ENCODE data around the gene SLPI. TPM values are rescaled to one million over a fixed set of nuclear protein-coding genes. Genes with fewer than 3 reads are reported as not detected.

SLPI gene
- total and polyA plus RNA-seq, 2 of the 13 experiments (the other 11 are each of a cell fraction or from before 2014, with no cell fraction given): 0.13 TPM; not detected in 1

DNA sequence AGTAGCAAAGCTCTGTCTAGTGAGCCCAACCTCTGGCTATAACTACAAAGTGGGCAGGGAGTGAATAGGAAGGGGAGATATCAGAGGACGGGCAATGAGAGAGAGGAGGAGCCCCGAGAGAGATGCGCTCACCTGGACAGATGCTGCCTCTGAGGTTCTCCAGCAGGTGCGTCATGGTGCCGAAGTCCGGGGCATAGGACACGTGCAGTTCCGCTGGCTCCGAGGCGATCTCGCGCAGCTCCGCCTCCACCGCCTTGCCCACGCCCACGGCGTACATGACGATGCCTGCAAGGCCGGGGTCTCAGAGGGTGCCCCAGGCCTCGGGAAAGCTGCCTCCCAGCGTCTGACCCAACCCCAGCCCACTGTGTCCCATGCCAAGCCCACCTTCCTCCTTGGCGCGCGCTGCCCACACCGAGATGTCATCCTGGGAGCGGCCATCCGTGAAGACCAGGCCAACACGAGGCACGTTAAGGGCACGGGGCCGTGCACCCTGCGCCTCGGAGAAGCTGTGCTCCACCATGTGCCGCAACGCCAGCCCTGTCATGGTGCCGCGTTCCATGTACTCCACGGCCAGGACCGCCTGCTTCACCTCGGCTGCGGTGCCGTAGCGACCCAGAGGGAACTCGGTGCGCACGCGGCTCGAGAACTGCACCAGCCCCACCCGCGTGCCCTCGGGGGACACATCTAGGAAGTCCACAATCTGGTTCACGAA is 43.6 kb upstream of the SLPI start:
- POLR2A ChIA-PET: no interaction called here
- Histone ChIP-seq H3K4me3 (replicated peaks in 1 of 3; ENCODE audit: insufficient read depth in 1 of 3, low read depth in 2 of 3, low read length in 3 of 3) (no peak overlapping the region), H3K9me3 (ENCODE audit: low read length) (no peaks in the 10 kb centered on the region), H3K9ac (ENCODE audit: insufficient read depth, low read depth, low read length) (no peak overlapping the region), H4K20me1 (ENCODE audit: insufficient read depth, low read length) (no peaks in the 10 kb centered on the region), H3K27ac (ENCODE audit: extremely low read length, insufficient read depth, low read length) (no peak overlapping the region), H2AFZ (ENCODE audit: low read length) (no peak overlapping the region), H3K36me3 (replicated peaks in 1 of 2; ENCODE audit: control insufficient read depth in 1 of 2, insufficient read depth in 2 of 2, low read length in 2 of 2) (no peaks in the 10 kb centered on the region), H3K4me2 (ENCODE audit: low read depth, low read length) (no peak overlapping the region), H3K27me3 (ENCODE audit: control insufficient read depth in 1 of 2, insufficient read depth in 2 of 2, low read length in 2 of 2) (peaks cover 0 to 21% of the 10 kb centered on the region in 2 experiments; a peak in 4 of 5 replicates), H3K79me2 (ENCODE audit: insufficient read depth, low read length) (no peaks in the 10 kb centered on the region), H3K4me1 (ENCODE audit: insufficient read depth, low read length) (0 out of 2 replicates have a peak, but pooled peaks cover 10% of the 10 kb centered on the region)
- CTCF ChIA-PET (ENCODE audit: low intra/inter-chr PET ratio, low total read pairs): no interaction called here
- FAIRE-seq (no peak), DNase-seq (ENCODE audit: low spot score) (no peak), ATAC-seq (no peak)
- TF ChIP-seq DNMT1 (CRISPR knock-in tag; IDR thresholded peaks at IDR 0.05): peak; percentile 74; the same call in 1 of the 2 replicates
- TF ChIP-seq, protein P1, sequence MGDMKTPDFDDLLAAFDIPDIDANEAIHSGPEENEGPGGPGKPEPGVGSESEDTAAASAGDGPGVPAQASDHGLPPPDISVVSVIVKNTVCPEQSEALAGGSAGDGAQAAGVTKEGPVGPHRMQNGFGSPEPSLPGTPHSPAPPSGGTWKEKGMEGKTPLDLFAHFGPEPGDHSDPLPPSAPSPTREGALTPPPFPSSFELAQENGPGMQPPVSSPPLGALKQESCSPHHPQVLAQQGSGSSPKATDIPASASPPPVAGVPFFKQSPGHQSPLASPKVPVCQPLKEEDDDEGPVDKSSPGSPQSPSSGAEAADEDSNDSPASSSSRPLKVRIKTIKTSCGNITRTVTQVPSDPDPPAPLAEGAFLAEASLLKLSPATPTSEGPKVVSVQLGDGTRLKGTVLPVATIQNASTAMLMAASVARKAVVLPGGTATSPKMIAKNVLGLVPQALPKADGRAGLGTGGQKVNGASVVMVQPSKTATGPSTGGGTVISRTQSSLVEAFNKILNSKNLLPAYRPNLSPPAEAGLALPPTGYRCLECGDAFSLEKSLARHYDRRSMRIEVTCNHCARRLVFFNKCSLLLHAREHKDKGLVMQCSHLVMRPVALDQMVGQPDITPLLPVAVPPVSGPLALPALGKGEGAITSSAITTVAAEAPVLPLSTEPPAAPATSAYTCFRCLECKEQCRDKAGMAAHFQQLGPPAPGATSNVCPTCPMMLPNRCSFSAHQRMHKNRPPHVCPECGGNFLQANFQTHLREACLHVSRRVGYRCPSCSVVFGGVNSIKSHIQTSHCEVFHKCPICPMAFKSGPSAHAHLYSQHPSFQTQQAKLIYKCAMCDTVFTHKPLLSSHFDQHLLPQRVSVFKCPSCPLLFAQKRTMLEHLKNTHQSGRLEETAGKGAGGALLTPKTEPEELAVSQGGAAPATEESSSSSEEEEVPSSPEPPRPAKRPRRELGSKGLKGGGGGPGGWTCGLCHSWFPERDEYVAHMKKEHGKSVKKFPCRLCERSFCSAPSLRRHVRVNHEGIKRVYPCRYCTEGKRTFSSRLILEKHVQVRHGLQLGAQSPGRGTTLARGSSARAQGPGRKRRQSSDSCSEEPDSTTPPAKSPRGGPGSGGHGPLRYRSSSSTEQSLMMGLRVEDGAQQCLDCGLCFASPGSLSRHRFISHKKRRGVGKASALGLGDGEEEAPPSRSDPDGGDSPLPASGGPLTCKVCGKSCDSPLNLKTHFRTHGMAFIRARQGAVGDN (CRISPR knock-in tag; IDR thresholded peaks at IDR 0.05): 0 out of 2 replicates have a peak, but pooled peaks have one; percentile 20
- TF ChIP-seq, protein P2, sequence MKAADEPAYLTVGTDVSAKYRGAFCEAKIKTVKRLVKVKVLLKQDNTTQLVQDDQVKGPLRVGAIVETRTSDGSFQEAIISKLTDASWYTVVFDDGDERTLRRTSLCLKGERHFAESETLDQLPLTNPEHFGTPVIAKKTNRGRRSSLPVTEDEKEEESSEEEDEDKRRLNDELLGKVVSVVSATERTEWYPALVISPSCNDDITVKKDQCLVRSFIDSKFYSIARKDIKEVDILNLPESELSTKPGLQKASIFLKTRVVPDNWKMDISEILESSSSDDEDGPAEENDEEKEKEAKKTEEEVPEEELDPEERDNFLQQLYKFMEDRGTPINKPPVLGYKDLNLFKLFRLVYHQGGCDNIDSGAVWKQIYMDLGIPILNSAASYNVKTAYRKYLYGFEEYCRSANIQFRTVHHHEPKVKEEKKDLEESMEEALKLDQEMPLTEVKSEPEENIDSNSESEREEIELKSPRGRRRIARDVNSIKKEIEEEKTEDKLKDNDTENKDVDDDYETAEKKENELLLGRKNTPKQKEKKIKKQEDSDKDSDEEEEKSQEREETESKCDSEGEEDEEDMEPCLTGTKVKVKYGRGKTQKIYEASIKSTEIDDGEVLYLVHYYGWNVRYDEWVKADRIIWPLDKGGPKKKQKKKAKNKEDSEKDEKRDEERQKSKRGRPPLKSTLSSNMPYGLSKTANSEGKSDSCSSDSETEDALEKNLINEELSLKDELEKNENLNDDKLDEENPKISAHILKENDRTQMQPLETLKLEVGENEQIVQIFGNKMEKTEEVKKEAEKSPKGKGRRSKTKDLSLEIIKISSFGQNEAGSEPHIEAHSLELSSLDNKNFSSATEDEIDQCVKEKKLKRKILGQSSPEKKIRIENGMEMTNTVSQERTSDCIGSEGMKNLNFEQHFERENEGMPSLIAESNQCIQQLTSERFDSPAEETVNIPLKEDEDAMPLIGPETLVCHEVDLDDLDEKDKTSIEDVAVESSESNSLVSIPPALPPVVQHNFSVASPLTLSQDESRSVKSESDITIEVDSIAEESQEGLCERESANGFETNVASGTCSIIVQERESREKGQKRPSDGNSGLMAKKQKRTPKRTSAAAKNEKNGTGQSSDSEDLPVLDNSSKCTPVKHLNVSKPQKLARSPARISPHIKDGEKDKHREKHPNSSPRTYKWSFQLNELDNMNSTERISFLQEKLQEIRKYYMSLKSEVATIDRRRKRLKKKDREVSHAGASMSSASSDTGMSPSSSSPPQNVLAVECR (CRISPR knock-in tag; IDR thresholded peaks at IDR 0.05; ENCODE audit: borderline replicate concordance): no peak
- TF ChIP-seq, protein P3, sequence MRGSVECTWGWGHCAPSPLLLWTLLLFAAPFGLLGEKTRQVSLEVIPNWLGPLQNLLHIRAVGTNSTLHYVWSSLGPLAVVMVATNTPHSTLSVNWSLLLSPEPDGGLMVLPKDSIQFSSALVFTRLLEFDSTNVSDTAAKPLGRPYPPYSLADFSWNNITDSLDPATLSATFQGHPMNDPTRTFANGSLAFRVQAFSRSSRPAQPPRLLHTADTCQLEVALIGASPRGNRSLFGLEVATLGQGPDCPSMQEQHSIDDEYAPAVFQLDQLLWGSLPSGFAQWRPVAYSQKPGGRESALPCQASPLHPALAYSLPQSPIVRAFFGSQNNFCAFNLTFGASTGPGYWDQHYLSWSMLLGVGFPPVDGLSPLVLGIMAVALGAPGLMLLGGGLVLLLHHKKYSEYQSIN (CRISPR knock-in tag; IDR thresholded peaks at IDR 0.05; ENCODE audit: borderline replicate concordance): no peak
- TF ChIP-seq, protein P4, sequence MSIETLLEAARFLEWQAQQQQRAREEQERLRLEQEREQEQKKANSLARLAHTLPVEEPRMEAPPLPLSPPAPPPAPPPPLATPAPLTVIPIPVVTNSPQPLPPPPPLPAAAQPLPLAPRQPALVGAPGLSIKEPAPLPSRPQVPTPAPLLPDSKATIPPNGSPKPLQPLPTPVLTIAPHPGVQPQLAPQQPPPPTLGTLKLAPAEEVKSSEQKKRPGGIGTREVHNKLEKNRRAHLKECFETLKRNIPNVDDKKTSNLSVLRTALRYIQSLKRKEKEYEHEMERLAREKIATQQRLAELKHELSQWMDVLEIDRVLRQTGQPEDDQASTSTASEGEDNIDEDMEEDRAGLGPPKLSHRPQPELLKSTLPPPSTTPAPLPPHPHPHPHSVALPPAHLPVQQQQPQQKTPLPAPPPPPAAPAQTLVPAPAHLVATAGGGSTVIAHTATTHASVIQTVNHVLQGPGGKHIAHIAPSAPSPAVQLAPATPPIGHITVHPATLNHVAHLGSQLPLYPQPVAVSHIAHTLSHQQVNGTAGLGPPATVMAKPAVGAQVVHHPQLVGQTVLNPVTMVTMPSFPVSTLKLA (IDR thresholded peaks at IDR 0.05): peak; percentile 56
- TF ChIP-seq ZNF138 (CRISPR knock-in tag; IDR thresholded peaks at IDR 0.05; ENCODE audit: low read depth): no peak
- TF ChIP-seq ZFP37 (CRISPR knock-in tag; IDR thresholded peaks at IDR 0.05; ENCODE audit: borderline replicate concordance): no peak
- BruUV-seq (replicated peaks): no TSS peak
- 65% methylated on average over 48 of the region's 52 CpGs for WGBS (ENCODE audit: low lambda C conversion rate)
- intact Hi-C loops (cut with micrococcal nuclease; ENCODE audit: unreplicated experiment): no loop called here
- in situ Hi-C loops (cut with HindIII; ENCODE audit: extremely low pct_ligation_motif_present, low pct_unique_long_range_greater_than_20kb): loop anchor here (10.0 kb wide), 1 partner anchor 283 kb away; no protein-coding TSS in a partner anchor
